ENCODE data around the gene SART3. TPM values are rescaled to one million over a fixed set of nuclear protein-coding genes. Genes with fewer than 3 reads are reported as not detected.

Gene SART3, protein sequence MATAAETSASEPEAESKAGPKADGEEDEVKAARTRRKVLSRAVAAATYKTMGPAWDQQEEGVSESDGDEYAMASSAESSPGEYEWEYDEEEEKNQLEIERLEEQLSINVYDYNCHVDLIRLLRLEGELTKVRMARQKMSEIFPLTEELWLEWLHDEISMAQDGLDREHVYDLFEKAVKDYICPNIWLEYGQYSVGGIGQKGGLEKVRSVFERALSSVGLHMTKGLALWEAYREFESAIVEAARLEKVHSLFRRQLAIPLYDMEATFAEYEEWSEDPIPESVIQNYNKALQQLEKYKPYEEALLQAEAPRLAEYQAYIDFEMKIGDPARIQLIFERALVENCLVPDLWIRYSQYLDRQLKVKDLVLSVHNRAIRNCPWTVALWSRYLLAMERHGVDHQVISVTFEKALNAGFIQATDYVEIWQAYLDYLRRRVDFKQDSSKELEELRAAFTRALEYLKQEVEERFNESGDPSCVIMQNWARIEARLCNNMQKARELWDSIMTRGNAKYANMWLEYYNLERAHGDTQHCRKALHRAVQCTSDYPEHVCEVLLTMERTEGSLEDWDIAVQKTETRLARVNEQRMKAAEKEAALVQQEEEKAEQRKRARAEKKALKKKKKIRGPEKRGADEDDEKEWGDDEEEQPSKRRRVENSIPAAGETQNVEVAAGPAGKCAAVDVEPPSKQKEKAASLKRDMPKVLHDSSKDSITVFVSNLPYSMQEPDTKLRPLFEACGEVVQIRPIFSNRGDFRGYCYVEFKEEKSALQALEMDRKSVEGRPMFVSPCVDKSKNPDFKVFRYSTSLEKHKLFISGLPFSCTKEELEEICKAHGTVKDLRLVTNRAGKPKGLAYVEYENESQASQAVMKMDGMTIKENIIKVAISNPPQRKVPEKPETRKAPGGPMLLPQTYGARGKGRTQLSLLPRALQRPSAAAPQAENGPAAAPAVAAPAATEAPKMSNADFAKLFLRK
- 144 TPM for total RNA-seq

GRCh38 chr12:108560752-108561719 lies at the start of gene SART3:
SART3 (minus strand) TSS chr12:108561173; CDS start chr12:108561154, 19 bp downstream.

GRCh38 chr12:108597559-108598471 lies 36.8 kb upstream of the SART3 start, which contains the start of gene TMEM119:
TMEM119 (minus strand) TSS chr12:108598084; CDS start chr12:108592383, 5,701 bp downstream.

GRCh38 chr12:108562348-108563135 lies 1.6 kb upstream of the SART3 start, which contains the start of gene ISCU:
ISCU (plus strand) TSS chr12:108562596; CDS start chr12:108562623, 27 bp downstream.

DNA sequence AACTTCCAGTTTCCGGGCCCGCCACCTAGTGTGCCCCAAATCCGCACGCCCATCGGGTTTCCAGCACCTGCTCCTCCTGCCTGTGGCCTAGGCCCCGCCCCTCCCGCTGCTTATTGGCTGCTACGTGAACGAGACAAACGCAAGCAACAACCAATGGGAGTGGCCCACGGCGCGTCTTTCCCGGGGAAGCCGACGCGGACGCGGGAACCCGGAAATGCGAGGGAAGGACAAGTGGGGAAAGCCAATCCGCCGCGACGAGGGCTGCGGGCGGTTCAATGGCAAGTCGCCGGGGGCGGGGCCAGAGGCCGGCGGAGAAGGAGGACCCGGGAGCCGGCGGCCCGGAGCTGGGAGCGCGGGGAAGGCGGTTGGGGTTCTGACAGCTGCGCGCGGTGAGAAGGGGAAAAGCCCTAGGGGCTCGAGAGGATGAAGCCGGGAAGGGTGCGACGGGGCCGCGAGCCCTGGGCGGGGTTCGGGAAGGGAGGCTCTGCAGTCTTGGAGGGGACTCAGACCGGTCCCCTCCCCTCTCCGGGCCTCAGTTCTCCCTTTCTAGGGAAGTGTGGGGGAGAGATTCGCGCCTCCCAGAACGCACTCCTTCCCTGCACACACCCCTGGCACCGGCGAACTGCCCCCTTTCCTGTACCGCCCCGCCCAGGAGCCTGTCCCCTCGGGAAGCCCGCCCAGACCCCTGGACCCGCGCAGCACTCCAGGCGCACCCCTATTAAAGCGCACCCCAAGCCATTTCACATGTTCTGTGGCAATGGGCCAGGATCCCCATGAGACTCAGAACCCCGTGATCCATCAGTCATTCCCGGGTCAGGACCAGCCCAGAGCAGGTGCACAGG lies 45.8 kb downstream of the SART3 start, which contains the start of gene FICD:
TSS of gene FICD (plus strand) at position 305 of the 842 bp plus-strand sequence. CDS start 1,696 bp downstream, outside the sequence.

Other genes with a start within 250 kb of the SART3 start
- 7.5 TPM for gene CMKLR1, start 221.9 kb downstream of the SART3 start, total RNA-seq
- gene FICD, start 45.9 kb downstream of the SART3 start, total RNA-seq, result 4.3 TPM
- gene ISCU, start 1.4 kb upstream of the SART3 start, total RNA-seq, result 97.8 TPM
- 29.7 TPM for gene TMEM119, start 36.9 kb upstream of the SART3 start, total RNA-seq
- 4.8 TPM for gene SELPLG, start 72.7 kb upstream of the SART3 start, total RNA-seq
- 77.1 TPM for gene CORO1C, start 170.3 kb upstream of the SART3 start, total RNA-seq

All from metanephros (tissue), 1 donor.